DMS 273 (cell line): ENCODE data around the gene ZBTB12.
"Not testable (repeated sequence)": the region's sequence is repeated elsewhere in the genome, so short reads cannot be mapped to it uniquely, and the experiment has no call there.

Experiments
- DNase-seq: peaks from one replicate; lab custom pipeline; 2025; ENCODE audit not compliant: unreplicated experiment; lab: John Stamatoyannopoulos, UW

Gene ZBTB12

GRCh38 chr6:31877125-31877650, 24.7 kb downstream of the ZBTB12 start:
- DNase-seq: no peak

- DNase-seq: no peak
These were observed 25.5 kb downstream of the ZBTB12 start for GRCh38 chr6:31876357-31876756.

DNA sequence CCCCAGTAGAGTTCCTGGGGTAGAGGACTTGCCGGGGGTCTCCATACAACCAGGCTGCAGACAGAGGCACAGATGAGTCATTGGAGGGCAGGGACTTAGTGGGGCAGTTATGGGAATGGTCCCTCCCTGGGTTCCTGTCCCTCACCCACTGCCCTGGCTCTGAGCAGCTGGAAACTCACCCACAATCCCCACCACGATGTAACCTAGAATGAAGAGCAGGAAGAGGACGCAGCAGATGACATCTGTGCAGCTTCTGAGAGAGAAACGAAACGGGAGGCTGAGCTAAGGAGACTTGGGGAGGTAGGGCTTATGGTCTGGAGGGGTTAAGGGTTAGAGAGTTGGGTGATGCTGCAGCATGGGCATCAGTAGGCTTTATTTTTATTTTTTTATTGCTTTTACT, 26.0 kb downstream of the ZBTB12 start:
- DNase-seq: no peak

- DNase-seq: no peak
These were observed 26.9 kb downstream of the ZBTB12 start for GRCh38 chr6:31874836-31875572.

GRCh38 chr6:31874084-31874670, 27.7 kb downstream of the ZBTB12 start:
- no peak for DNase-seq

DNA sequence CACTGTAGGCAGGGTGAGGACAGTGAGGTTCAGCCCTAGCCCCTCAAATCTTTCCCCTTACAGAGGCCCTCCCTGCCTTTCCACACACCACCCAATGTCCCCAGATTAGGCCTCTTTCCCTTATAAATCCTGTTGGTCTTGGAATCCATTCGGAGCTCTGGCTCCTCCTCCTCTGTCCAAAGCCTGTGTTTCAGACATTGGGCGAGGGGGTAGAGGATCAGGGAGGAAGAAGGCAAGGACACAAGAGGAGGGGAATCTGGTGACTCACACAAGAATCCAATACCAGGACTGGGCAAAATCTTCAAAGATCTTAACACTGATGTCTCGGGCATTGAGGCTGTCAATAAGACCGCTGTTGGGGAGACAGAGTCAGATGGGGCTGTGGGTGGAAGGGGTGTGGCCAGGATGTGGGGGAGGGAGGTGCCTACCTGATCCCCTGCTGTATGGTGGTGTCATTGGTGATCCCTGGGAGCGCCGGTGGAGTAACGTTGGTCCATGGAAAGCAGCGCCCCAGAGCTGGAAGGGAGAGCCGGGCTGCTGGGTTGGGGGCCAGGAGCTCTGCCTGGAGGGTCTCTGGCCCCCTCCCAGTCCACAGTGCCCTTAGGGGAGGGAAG, 30.7 kb downstream of the ZBTB12 start:
- DNase-seq: no peak

- DNase-seq: peak; percentile 60
These were observed 31.4 kb downstream of the ZBTB12 start for GRCh38 chr6:31870385-31870921.

- DNase-seq: no peak
These were observed 32.5 kb downstream of the ZBTB12 start for GRCh38 chr6:31869343-31869742.

DNA sequence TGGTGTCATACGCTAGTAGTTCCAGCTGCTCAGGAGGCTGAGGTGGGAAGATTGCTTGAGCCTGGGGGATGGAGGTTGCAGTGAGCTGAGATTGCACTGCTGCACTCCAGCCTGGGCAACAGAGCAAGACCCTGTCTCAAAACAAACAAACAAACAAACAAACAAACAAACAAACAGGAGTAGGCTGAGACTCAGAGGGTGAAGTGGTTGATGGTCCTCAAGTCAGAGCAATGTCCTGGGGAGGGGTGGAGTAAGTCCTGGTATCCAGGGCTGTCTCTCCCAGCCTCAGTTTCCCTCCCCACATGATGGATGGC, 33.3 kb downstream of the ZBTB12 start:
- DNase-seq: not testable (repeated sequence)

GRCh38 chr6:31865205-31866118, 36.4 kb downstream of the ZBTB12 start:
- no peak for DNase-seq

DNA sequence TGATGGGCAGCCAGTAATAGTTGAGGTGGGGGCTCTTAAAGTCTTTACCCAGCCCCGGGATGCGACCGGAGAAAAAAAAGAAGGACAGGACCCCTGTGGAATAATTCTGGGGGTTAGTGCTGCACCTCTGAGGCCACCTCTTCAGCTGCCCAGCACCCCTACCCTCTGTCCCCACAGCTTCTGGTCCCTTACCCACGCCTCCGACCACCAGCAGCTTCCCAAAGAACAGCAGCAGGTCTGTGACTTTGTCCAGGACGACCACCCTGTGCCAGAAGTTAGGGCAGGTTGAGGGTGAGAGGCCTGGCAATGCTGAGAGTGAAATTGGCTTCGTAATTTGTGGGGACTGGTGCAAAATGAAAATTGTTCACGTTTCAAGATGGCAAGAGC, 37.1 kb downstream of the ZBTB12 start:
- no peak for DNase-seq

- not testable (repeated sequence) for DNase-seq
These were observed 37.7 kb downstream of the ZBTB12 start for GRCh38 chr6:31864123-31864562.

GRCh38 chr6:31862344-31863235, 39.3 kb downstream of the ZBTB12 start, which contains the start of gene NEU1:
NEU1 (minus strand) TSS chr6:31862821; CDS start chr6:31862776, 45 bp downstream.
- DNase-seq: peak; percentile 100

DNA sequence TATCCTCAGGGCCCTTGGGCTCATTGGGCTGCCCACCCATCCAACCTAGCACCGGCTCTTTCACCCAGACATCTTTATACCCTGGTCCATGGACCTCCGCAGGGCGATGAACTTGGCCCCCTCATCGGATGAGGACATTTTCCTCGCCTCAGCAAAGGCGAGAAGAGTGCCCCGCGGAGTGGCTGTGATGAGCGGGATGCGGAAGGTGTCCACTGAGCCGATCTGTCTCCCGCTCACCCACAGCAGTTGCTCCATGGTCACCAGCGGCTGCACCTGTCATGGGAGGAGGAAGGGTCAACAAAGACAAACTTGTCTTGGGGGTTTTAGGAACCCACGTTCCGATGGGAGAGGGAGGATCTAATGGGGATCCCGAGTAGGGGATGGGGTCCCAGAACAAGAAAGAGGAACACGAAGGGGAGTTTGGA, 40.0 kb downstream of the ZBTB12 start:
- no peak for DNase-seq

- DNase-seq: no peak
These were observed 40.7 kb downstream of the ZBTB12 start for GRCh38 chr6:31861150-31861549.

- DNase-seq: no peak
These were observed 41.5 kb downstream of the ZBTB12 start for GRCh38 chr6:31860349-31860748.

DNA sequence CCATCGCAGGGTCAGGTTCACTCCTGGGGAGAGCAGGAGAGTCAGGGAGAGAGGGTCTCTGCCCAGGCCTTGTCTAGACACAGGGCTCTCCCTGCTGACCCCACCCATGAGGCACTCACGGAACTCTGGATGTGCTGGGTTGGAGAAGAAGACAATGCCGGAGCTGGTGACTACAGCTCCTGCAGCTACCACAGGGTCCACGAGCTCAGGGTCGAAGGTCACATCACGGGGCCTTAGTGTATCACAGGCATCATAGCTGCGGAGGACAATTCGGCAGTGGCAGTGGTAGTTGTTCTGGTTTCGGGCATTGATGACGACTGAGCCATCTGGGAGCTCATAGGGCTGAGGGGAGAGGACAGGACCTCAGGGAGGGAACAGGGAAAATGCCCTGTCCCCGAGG, 42.0 kb downstream of the ZBTB12 start:
- no peak for DNase-seq

GRCh38 chr6:31858707-31859106, 43.2 kb downstream of the ZBTB12 start:
- DNase-seq: no peak

DNA sequence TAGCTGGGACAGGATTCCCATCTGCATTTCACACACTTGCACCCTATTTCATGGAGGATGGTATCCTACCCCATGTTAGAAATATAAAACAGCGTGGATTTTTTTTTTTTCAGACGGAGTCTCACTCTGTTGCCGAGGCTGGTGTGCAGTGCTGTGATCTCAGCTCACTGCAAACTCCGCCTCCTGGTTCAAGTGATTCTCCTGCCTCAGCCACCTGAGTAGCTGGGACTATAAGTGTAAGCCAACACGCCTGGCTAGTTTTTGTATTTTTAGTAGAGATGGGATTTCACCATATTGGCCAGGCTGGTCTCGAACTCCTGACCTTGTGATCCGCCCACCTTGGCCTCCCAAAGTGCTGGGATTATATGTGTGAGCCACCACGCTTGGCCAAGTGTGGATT, 44.1 kb downstream of the ZBTB12 start:
- not testable (repeated sequence) for DNase-seq
